IMR-90 (cell line): ENCODE measurements around the gene WDR1.

Experiments
- BHLHE40 ChIP-seq: fragments of 150-350 bp; IDR thresholded peaks from 2 replicates; pipeline ENCODE4 v1.6.1; 2016; ENCODE audit warnings: mild to moderate bottlenecking, low read depth, low read length
- CEBPB ChIP-seq: IDR thresholded peaks from 2 replicates; pipeline ENCODE4 v1.6.1; 2012; ENCODE audit warnings: low read depth, low read length, improper control_type of control experiment
- CHD1 ChIP-seq: IDR thresholded peaks from 2 replicates; pipeline ENCODE4 v1.6.1; 2012; ENCODE audit warnings: low read depth, low read length, improper control_type of control experiment
- MAFK ChIP-seq: IDR thresholded peaks from 2 replicates; pipeline ENCODE4 v1.6.1; 2012; ENCODE audit warnings: low read depth, low read length, improper control_type of control experiment
- MAZ ChIP-seq: IDR thresholded peaks from 2 replicates; pipeline ENCODE4 v1.6.1; 2012; ENCODE audit warnings: low read depth, mild to moderate bottlenecking, low read length, improper control_type of control experiment, moderate library complexity, borderline replicate concordance
- MXI1 ChIP-seq: IDR thresholded peaks from 2 replicates; pipeline ENCODE4 v1.6.1; 2012; ENCODE audit warnings: low read depth, mild to moderate bottlenecking, low read length, moderate library complexity, borderline replicate concordance
- POLR2A ChIP-seq: IDR thresholded peaks from 2 replicates; pipeline ENCODE4 v1.6.1; 2012; ENCODE audit warnings: mild to moderate bottlenecking, low read depth, low read length
- RAD21 ChIP-seq: IDR thresholded peaks from 2 replicates; pipeline ENCODE4 v1.6.1; 2012; ENCODE audit warnings: low read length, improper control_type of control experiment
- RCOR1 ChIP-seq: IDR thresholded peaks from 2 replicates; pipeline ENCODE4 v1.6.1; 2012; ENCODE audit warnings: mild to moderate bottlenecking, low read length, improper control_type of control experiment; ENCODE audit not compliant: insufficient replicate concordance
- RFX5 ChIP-seq: IDR thresholded peaks from 2 replicates; pipeline ENCODE4 v1.8.0; 2012; ENCODE audit warnings: low read depth, mild to moderate bottlenecking, low read length, moderate library complexity
- SMC3 ChIP-seq: fragments of 150-350 bp; IDR thresholded peaks from 2 replicates; pipeline ENCODE4 v1.6.1; 2016; ENCODE audit warnings: low read depth, mild to moderate bottlenecking, antibody characterized with exemption, low read length, moderate library complexity
- TF ChIP-seq, protein P1 (sequence below): conservative IDR thresholded peaks from 2 replicates; pipeline ENCODE4 v1.5.1; 2012; ENCODE audit warnings: mild to moderate bottlenecking, low read depth, low read length, improper control_type of control experiment
- TF ChIP-seq, protein P2 (sequence below): fragments of 150-350 bp; IDR thresholded peaks from 2 replicates; pipeline ENCODE4 v1.6.1; 2017; ENCODE audit warnings: mild to moderate bottlenecking, antibody characterized with exemption, low read length, low read depth

DNA sequence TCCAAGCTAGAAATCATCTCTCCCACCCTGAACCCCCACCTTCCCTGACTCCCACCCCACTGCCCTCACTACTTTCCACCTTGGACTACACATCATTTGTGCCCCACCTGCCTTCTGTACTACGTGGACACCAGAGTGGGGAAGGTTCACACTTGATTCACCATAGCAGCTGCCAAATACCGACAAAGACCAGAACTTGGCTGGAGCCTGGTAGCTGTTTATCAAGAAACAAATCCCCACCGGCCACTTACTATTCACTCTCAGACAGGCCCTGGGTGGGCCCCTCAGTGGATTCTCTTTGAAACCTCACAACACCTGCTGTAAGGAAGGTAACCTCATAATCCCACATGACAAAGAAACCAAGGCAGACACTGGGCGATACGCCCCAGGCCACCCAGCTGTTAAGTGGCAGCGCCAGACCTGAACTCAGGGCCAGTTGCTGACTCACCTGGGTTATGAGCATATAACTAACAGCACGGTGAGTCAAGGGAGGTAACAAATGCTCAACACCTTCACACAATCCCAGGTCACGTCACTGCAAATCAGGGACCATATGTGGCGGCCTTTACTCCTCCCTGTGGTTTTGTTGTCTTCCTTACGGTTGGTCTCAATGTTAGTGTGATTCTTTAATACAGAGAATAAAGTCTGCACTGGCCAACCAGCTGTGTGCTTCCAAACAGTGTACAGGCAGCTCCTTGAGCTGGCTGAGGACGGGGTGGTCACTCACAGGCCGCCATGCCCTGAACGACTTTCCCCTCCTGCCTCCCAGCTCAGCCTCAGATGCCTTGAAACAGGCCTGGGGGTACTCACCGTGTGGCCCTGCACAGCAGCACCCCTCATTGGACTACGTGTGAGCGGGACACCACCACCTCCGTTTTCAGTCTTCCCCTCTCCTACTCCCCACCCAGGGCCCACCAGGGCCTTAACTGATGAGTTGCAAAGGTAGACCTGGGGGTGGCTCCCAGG is 7.5 kb downstream of the WDR1 start:
- TF ChIP-seq, protein P1, sequence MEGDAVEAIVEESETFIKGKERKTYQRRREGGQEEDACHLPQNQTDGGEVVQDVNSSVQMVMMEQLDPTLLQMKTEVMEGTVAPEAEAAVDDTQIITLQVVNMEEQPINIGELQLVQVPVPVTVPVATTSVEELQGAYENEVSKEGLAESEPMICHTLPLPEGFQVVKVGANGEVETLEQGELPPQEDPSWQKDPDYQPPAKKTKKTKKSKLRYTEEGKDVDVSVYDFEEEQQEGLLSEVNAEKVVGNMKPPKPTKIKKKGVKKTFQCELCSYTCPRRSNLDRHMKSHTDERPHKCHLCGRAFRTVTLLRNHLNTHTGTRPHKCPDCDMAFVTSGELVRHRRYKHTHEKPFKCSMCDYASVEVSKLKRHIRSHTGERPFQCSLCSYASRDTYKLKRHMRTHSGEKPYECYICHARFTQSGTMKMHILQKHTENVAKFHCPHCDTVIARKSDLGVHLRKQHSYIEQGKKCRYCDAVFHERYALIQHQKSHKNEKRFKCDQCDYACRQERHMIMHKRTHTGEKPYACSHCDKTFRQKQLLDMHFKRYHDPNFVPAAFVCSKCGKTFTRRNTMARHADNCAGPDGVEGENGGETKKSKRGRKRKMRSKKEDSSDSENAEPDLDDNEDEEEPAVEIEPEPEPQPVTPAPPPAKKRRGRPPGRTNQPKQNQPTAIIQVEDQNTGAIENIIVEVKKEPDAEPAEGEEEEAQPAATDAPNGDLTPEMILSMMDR, result no peak
- no peak; the same call in 1 of the 2 replicates for TF ChIP-seq POLR2A
- no peak for TF ChIP-seq MAZ
- TF ChIP-seq CHD1, result no peak
- TF ChIP-seq MXI1, result no peak
- TF ChIP-seq RAD21, result no peak
- TF ChIP-seq, protein P2, sequence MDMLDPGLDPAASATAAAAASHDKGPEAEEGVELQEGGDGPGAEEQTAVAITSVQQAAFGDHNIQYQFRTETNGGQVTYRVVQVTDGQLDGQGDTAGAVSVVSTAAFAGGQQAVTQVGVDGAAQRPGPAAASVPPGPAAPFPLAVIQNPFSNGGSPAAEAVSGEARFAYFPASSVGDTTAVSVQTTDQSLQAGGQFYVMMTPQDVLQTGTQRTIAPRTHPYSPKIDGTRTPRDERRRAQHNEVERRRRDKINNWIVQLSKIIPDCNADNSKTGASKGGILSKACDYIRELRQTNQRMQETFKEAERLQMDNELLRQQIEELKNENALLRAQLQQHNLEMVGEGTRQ, result no peak
- TF ChIP-seq RFX5, result no peak
- no peak for TF ChIP-seq SMC3
- TF ChIP-seq MAFK, result no peak
- TF ChIP-seq RCOR1, result no peak
- TF ChIP-seq BHLHE40, result 0 out of 2 replicates have a peak, but pooled peaks have one; percentile 6
- TF ChIP-seq CEBPB, result no peak
